Activated CD8-positive, alpha-beta memory T cell treated with anti-CD3 and anti-CD28 coated beads for 48 hours (primary cell): ENCODE data around the gene GRIN3B.

Source experiments
- DNase-seq, 3 experiments: peaks; one replicate each; pipeline ENCODE4 v3.0.0-alpha.2; 2020; ENCODE audit warnings: low read depth in 2 of 3, low spot score in 2 of 3

The GRIN3B gene

GRCh38 chr19:964761-965694 lies 35.2 kb upstream of the GRIN3B start:
- DNase-seq: no peak

GRCh38 chr19:966485-967088 lies 33.6 kb upstream of the GRIN3B start:
- no peak for DNase-seq

- no peak for DNase-seq
Observed at GRCh38 chr19:970695-971094, 29.5 kb upstream of the GRIN3B start.

DNA sequence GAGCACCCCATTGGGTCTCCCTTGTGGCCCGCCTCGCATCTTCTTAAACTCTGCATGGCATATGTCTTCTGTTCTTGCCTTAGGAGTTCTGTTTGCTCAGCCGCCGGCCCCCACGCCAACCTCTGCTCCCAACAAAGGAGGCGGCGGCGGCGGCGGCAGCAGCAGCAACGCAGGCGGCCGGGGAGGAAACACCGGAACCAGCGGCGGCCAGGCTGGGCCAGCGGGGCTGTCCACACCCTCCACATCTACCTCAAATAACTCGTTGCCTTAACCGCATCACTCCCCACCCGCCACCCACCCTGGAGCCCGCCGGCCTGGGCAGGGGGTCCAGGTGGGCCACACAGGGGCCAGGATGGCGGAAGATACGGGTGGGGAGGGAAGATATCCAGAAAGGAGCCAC lies 28.4 kb upstream of the GRIN3B start:
- no peak for DNase-seq

DNA sequence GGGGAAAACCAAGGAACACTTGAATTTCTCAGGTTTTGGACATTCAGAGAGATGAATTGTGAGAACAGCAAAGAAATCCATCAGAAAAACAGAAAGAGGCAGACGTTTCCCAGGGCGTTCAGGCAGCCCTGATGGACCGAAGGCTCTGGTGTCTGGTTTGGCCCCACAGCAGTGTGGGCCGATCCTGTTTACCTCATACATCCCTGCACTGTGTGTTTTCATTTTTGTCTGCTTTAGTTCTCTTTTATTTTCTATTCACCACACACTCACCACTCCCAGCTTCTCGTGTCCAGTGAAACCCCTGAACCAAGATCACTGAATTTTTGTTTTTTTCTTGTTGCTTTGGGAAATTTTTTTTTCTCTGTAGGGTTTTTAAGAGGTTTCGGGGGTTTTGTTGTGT lies 27.9 kb upstream of the GRIN3B start:
- DNase-seq: no peak

DNA sequence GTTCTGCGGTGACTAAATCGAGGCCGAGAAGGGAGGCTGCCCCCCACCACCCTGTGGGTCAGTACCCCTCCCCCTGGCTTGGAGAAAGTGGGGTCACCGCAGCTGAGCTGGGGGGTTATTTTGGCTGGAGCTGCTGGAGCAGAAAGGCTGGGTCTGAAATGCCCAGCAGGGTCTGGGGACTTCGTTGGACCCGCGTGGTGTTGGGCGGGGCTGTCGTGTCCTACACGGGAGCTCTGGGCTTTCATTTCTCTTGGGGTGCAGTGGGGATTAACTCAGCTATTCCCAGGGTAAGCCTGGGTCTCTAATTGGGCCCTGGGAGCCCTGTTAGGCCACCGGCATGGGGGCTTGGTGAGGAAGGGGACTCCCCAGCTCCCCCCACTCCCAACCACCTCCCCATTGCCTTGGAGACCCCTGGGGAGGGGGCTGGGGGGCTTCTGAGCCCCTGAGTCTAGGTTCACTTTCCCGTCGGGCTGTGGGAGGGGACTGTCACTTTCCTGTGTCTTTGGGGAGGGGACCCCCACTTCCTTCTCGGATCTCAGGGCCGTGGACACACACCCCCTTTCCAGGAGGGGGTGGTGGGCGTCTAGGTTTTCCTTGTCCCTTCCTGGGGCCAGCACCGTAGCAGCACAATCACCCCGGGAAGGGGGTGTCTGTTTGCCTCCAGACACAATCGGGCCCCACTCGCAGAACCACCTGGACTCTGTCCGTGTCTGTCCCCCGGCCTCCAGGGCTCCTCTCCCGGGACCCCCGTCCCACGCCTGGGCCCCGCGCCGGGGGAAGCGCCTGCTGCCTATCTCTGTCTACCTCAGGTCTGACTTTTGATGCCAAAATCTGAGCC lies 26.3 kb upstream of the GRIN3B start:
- no peak for DNase-seq

- no peak for DNase-seq
Observed at GRCh38 chr19:974564-975257, 25.5 kb upstream of the GRIN3B start.

DNA sequence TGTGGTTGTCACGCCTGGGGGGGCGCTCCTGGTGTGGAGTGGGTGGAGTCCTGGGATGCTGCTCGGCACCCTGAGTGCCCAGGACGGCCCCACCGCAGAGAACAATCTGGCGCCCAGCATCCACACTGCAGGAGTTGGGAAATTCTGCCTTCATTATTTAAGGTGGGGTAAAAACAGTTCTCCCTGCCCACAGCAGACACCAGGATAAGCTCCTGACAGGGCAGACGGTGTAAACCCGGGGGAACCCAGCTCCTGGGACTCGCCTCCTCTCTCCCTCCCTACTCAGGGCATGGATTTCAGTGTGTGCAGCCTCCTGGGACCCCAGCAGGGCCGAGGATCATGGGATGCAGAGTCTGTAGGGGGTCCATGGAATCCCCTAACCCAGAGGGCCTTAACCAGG lies 23.7 kb upstream of the GRIN3B start:
- DNase-seq: no peak

DNA sequence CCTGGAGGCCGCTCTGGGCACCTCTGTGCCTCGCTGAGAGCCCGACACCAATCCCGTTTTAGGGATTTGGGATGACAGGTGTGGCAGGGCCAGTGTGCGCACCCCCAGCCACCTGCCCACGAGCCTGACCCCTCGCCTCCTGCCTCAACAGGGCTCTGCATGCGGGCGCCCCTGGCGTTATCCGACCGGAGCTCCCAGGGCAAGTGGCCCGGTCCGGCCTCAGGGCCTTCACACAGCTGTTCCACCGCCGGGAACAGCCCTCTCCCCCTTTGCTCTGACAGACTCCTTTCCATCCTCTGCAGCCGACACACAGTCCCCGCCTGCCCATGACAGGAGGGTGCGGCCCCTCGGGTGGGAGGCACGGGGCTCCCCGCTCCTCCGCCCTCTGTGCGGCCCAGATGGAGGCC lies 23.2 kb upstream of the GRIN3B start:
- no peak for DNase-seq

GRCh38 chr19:979318-979741 lies 20.9 kb upstream of the GRIN3B start:
- no peak for DNase-seq

DNA sequence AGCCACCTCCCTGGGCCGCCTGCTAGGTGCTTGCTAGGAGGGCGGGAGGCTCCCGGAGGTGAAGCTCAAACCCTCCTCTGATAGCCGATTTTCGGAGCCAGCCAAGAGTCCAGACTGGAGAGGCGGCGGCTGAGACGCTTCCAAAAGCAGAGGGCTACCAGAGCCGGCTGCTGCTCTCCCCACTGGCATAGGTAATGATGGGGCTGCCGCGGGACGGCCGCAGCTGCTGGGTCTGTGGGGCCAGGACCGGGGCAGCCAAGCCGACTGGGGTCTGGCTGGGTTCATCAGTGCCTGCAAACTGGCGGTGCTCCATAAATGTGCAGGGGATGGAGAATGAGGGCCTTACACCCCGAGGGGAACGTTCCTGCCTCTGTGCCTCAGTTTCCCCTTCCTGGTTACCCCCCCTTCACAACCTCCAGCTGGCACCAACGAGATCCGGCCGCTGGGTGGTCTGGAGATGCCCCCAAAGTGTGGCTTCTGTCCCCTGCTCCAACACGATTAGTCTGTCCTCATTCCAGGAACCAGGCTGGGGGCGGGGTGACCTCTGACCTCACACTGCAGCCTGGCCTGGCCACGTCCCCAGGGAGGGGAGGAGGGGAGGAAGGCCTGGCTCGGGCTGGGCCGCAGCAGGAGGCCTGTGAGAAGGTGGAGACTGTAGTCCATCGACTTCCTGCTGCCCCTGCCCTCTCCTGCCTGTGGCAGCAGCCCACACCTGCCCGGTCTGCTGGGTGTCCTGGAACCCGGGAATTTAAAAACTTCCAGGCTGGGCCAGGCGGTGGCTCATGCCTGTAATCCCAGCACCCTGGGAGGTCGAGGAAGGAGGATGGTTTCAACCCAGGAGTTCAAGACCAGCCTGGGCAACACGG lies 19.9 kb upstream of the GRIN3B start:
- DNase-seq: no peak

- peak; percentile 60 to 75 (median 73) for DNase-seq
Observed at GRCh38 chr19:982567-983170, 17.6 kb upstream of the GRIN3B start.

DNA sequence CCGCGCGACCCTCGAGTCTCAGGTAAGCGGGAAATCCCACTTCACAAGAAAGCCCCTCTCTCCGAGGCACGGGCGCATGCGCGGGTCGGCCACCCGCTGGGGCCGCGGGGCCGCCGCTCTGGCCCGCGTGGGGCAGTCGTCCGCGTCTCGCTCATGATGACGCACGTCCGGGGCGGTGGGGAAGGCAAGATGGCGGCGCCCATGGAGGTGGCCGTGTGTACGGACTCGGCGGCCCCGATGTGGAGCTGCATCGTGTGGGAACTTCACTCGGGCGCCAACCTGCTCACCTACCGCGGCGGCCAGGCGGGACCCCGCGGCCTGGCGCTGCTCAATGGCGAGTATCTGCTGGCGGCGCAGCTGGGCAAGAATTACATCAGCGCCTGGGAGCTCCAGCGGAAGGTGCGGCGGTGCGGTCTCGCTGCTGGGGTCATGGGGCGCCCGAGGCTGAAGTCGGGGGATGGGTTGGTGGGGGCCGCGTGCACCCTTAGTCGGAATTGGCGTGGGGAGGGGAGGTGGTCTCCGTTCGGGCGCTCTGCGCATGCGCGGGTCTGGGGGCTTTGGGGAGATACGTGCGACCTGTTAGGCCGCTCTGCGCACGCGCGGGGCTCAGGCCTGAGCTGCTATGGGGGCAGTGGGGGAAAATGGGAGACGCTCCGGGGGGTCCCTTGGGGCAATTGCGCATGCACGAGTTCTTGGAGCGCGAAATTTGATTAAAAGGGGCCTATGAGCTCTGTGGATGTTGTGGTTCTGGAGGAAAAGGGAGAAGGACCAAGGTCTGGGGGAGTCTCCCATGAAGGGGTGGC lies 15.9 kb upstream of the GRIN3B start, which contains the start of gene WDR18:
TSS of gene WDR18 (plus strand) at position 181 of the 803 bp plus-strand sequence. CDS start at position 190, 9 bp downstream.
- peak; percentile 80 to 82 (median 80) for DNase-seq

GRCh38 chr19:986083-986482 lies 14.1 kb upstream of the GRIN3B start:
- no peak for DNase-seq

DNA sequence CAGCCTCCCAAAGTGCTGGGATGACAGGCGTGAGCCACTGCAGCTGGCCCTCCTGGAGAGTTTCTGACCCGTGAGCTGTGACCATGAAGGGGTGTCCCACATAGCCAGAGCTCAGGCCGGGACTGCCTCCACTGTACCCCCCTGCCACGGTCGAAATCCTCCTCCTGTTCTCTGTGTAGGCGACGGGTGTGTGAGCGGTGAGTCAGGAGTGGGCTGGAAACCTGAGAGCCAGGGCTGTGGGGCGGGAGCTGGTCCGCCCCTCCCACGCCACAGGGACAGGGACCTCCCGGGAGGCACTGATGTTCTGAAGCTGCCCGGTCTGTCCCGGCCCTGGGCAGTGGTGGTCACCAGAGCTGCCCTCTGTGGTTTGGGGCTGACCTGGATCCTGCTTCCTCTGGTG lies 12.1 kb upstream of the GRIN3B start:
- DNase-seq: no peak

GRCh38 chr19:988510-988909 lies 11.7 kb upstream of the GRIN3B start:
- no peak for DNase-seq

GRCh38 chr19:989381-990081 lies 10.7 kb upstream of the GRIN3B start:
- no peak for DNase-seq

- DNase-seq: no peak
Observed at GRCh38 chr19:990119-990571, 10.1 kb upstream of the GRIN3B start.
